Fibroblast of the aortic adventitia (primary cell): ENCODE results near the gene PLXNA4. TPM values are rescaled to one million over a fixed set of nuclear protein-coding genes. Genes with fewer than 3 reads are reported as not detected.

Experiments used
- DNase-seq: peaks from one replicate; pipeline ENCODE4 v3.0.0-alpha.2; 2010; ENCODE audit warnings: low read depth
- H3K4me3 ChIP-seq: 2 replicates; pipeline ENCODE4 v1.5.1; 2011; ENCODE audit warnings: low read depth, mild to moderate bottlenecking, control low read depth, low read length, moderate library complexity
- CTCF ChIP-seq: IDR thresholded peaks from 2 replicates; pipeline ENCODE4 v1.5.1; 2011; ENCODE audit warnings: mild to moderate bottlenecking, low read length, control low read depth, inconsistent platforms; ENCODE audit not compliant: insufficient read depth
- total RNA-seq: library from RNA; depleted of rRNA; stranded (reverse); fragments of >200 nt; gene quantifications from 2 replicates; pipeline ENCODE4 v1.2.3, GENCODE V29; 2012; ENCODE audit warnings: low replicate concordance

The PLXNA4 gene
- total RNA-seq, 1 donor, result 3.0 TPM

GRCh38 chr7:132121987-132122386 lies 454.3 kb downstream of the PLXNA4 start:
- DNase-seq, result no peak
- TF ChIP-seq CTCF, result no peak
- no peak overlapping the region for H3K4me3 ChIP-seq

DNA sequence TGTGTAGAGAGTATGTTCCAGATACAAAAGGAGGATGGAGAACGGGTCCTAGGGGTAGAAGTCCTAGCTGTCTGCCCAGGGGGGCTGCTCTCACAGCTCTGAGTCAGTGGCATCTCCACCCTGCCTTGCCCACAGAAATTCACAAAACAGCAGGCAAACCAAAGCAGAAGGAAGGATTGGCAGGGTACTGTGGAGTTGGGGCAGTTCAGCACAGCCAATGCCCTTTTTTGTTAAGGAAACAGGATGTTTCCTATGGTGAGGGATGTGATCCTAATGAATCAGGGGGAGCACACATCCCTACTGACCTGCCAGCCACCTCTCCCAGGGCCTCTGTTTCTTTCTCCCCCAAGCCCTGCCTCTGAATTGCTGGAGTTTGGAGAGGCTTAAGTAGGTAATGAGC lies 457.6 kb downstream of the PLXNA4 start:
- no peak overlapping the region for H3K4me3 ChIP-seq
- no peak for TF ChIP-seq CTCF
- no peak for DNase-seq

DNA sequence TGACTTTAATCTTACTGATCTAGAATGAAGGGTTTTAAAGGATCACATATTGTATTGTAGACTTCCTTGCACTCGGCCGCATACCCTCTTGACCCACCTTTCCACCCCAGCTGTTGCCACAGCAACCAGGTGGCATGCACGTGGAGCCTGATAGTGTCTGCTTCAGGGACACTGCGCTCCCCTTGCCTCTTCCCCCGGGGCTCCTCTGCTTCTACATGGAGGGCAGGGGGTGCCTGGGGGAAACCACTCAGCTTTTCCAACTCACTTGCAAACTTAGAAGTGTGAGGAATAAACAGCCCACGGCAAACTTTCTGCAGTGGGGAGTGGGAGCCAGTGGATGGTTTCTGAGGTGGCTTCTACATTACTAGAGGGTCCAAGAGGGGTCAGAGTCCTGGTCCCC lies 458.6 kb downstream of the PLXNA4 start:
- TF ChIP-seq CTCF, result no peak
- no peak for DNase-seq
- H3K4me3 ChIP-seq, result no peak overlapping the region

- DNase-seq, result peak; percentile 54
- no peak for TF ChIP-seq CTCF
- no peak overlapping the region for H3K4me3 ChIP-seq
These were observed 459.1 kb downstream of the PLXNA4 start for GRCh38 chr7:132117181-132117580.

GRCh38 chr7:132116369-132116768 lies 459.9 kb downstream of the PLXNA4 start:
- TF ChIP-seq CTCF, result no peak
- peak; percentile 22 for DNase-seq
- no peak overlapping the region for H3K4me3 ChIP-seq

DNA sequence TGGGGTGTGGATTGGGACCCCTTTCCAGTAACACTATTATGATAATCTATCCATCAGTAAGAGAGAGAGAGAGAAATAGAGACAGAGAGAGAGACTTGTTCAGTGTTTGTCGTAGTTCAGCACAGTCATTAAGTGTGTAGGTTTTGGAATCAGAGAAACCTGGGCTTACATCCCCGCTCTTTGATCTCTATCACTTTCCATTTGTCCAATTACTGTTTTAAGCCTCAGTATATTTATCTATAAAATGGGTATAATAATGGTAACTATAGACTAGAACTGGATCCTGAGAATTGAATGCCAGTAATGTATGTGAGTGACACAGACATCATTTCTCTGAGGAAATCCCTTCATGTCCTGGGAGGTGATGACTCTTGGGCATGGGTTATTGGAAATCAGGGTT lies 460.5 kb downstream of the PLXNA4 start:
- no peak for TF ChIP-seq CTCF
- H3K4me3 ChIP-seq, result no peak overlapping the region
- no peak for DNase-seq

GRCh38 chr7:132115028-132115427 lies 461.2 kb downstream of the PLXNA4 start:
- TF ChIP-seq CTCF, result no peak
- no peak for DNase-seq
- no peak overlapping the region for H3K4me3 ChIP-seq
